ENCODE measurements around the gene TRIM26.

Gene TRIM26

GRCh38 chr6:30207619-30208295, 5.4 kb downstream of the TRIM26 start:
- DNase-seq = no peak

GRCh38 chr6:30206799-30207618, 6.2 kb downstream of the TRIM26 start:
- DNase-seq = no peak

- no peak for DNase-seq
Measured at GRCh38 chr6:30206152-30206551, 7.1 kb downstream of the TRIM26 start.

GRCh38 chr6:30204116-30204515, 9.1 kb downstream of the TRIM26 start:
- DNase-seq = no peak

- DNase-seq = no peak
Measured at GRCh38 chr6:30202366-30202765, 10.8 kb downstream of the TRIM26 start.

GRCh38 chr6:30200551-30201281, 12.5 kb downstream of the TRIM26 start:
- peak in 1 of 2 donors; percentile 39 for DNase-seq

GRCh38 chr6:30198166-30199084, 14.8 kb downstream of the TRIM26 start:
- no peak for DNase-seq

GRCh38 chr6:30196376-30196775, 16.8 kb downstream of the TRIM26 start:
- no peak for DNase-seq

- no peak for DNase-seq
Measured at GRCh38 chr6:30195951-30196350, 17.3 kb downstream of the TRIM26 start.

- DNase-seq = no peak
Measured at GRCh38 chr6:30194797-30195690, 18.2 kb downstream of the TRIM26 start.

- no peak for DNase-seq
Measured at GRCh38 chr6:30192076-30192475, 21.1 kb downstream of the TRIM26 start.

- DNase-seq = no peak
Measured at GRCh38 chr6:30188541-30188940, 24.7 kb downstream of the TRIM26 start.

- DNase-seq = no peak
Measured at GRCh38 chr6:30185846-30186484, 27.2 kb downstream of the TRIM26 start.

GRCh38 chr6:30184417-30185031, 28.7 kb downstream of the TRIM26 start:
- DNase-seq = no peak

GRCh38 chr6:30180145-30180544, 33.1 kb downstream of the TRIM26 start:
- no peak for DNase-seq

GRCh38 chr6:30178837-30179236, 34.4 kb downstream of the TRIM26 start:
- no peak for DNase-seq

- DNase-seq = no peak
Measured at GRCh38 chr6:30175765-30176164, 37.4 kb downstream of the TRIM26 start.

GRCh38 chr6:30172681-30173080, 40.5 kb downstream of the TRIM26 start:
- DNase-seq = no peak

GRCh38 chr6:30171677-30172471, 41.3 kb downstream of the TRIM26 start:
- no peak for DNase-seq
